ENCODE measurements around the gene DDIT3.

The DDIT3 gene

GRCh38 chr12:57539134-57539768, 18.9 kb upstream of the DDIT3 start:
- DNase-seq (ENCODE audit: low read depth) = no peak
- TF ChIP-seq CTCF (IDR thresholded peaks at IDR 0.05; ENCODE audit: control insufficient read depth, insufficient read depth, low read depth, low read length, missing control alignments) = no peak
- H3K4me3 ChIP-seq (ENCODE audit: control insufficient read depth, low read depth, low read length) = no peak overlapping the region

GRCh38 chr12:57536597-57536942, 16.3 kb upstream of the DDIT3 start:
- DNase-seq (ENCODE audit: low read depth) = no peak
- TF ChIP-seq CTCF (IDR thresholded peaks at IDR 0.05; ENCODE audit: control insufficient read depth, insufficient read depth, low read depth, low read length, missing control alignments) = no peak
- no peak overlapping the region for H3K4me3 ChIP-seq (ENCODE audit: control insufficient read depth, low read depth, low read length)

- no peak for DNase-seq (ENCODE audit: low read depth)
- TF ChIP-seq CTCF (IDR thresholded peaks at IDR 0.05; ENCODE audit: control insufficient read depth, insufficient read depth, low read depth, low read length, missing control alignments) = no peak
- no peak overlapping the region for H3K4me3 ChIP-seq (ENCODE audit: control insufficient read depth, low read depth, low read length)
These were observed 15.7 kb upstream of the DDIT3 start for GRCh38 chr12:57535764-57536596.

- no peak for DNase-seq (ENCODE audit: low read depth)
- H3K4me3 ChIP-seq (ENCODE audit: control insufficient read depth, low read depth, low read length) = no peak overlapping the region
- no peak for TF ChIP-seq CTCF (IDR thresholded peaks at IDR 0.05; ENCODE audit: control insufficient read depth, insufficient read depth, low read depth, low read length, missing control alignments)
These were observed 14.8 kb upstream of the DDIT3 start for GRCh38 chr12:57534991-57535543.

- DNase-seq (ENCODE audit: low read depth) = no peak
- no peak for TF ChIP-seq CTCF (IDR thresholded peaks at IDR 0.05; ENCODE audit: control insufficient read depth, insufficient read depth, low read depth, low read length, missing control alignments)
- no peak overlapping the region for H3K4me3 ChIP-seq (ENCODE audit: control insufficient read depth, low read depth, low read length)
These were observed 13.9 kb upstream of the DDIT3 start for GRCh38 chr12:57534250-57534649.

- H3K4me3 ChIP-seq (ENCODE audit: control insufficient read depth, low read depth, low read length) = no peak overlapping the region
- no peak for DNase-seq (ENCODE audit: low read depth)
- no peak for TF ChIP-seq CTCF (IDR thresholded peaks at IDR 0.05; ENCODE audit: control insufficient read depth, insufficient read depth, low read depth, low read length, missing control alignments)
These were observed 12.8 kb upstream of the DDIT3 start for GRCh38 chr12:57533108-57533507.
